Left ventricle myocardium superior (tissue), 1 donor: ENCODE data around the gene METTL16. TPM values are rescaled to one million over a fixed set of nuclear protein-coding genes. Genes with fewer than 3 reads are reported as not detected.
"Not testable (repeated sequence)": the region's sequence is repeated elsewhere in the genome, so short reads cannot be mapped to it uniquely, and the experiment has no call there.

Source experiments
- ATAC-seq: fragments of 200-7000 bp; cut with Tn5 transposase; one replicate; pipeline ENCODE4 v1.9.1; 2020; ENCODE audit warnings: mild to moderate bottlenecking, moderate library complexity
- DNase-seq: peaks from one replicate; pipeline ENCODE4 v3.0.0-alpha.2; 2020
- intact Hi-C: fragments of 100-400 bp; cut with micrococcal nuclease; formaldehyde crosslinking; loops from one replicate; pipeline ENCODE4 v1.11.0; 2022
- total RNA-seq: library from RNA; stranded (reverse); fragmentation: NEBNext Ultra II Directional; extraction: Animal tissue kit (Norgen Biotek cat#: 25700); gene quantifications from one replicate; pipeline ENCODE4 v1.2.1, GENCODE V29; 2021
- donor health status: DM: no; HTN: yes; CAD: no; lungs with severe emphysema.

Gene METTL16
- total RNA-seq, 1 donor from 2014 or later = 21.5 TPM

DNA sequence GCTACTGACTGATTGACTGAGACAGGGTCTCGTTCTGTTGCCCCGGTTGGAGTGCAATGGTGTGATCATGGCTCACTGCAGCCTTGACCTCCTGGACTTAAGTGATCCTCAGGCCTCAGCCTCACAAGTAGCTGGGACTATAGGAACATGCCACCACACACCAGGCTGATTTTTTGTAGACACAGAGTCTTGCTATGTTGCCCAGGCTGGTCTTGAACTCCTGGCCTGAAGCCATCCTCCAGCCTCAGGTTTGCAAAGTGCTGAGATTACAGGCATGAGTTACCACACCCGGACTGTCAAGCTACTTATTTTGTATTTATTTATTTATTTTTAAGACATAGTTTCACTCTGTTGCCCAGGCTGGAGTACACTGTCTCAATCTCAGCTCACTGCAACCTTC, 55.2 kb downstream of the METTL16 start:
- intact Hi-C loops = no loop called here
- DNase-seq (no peak), ATAC-seq (no peak)

DNA sequence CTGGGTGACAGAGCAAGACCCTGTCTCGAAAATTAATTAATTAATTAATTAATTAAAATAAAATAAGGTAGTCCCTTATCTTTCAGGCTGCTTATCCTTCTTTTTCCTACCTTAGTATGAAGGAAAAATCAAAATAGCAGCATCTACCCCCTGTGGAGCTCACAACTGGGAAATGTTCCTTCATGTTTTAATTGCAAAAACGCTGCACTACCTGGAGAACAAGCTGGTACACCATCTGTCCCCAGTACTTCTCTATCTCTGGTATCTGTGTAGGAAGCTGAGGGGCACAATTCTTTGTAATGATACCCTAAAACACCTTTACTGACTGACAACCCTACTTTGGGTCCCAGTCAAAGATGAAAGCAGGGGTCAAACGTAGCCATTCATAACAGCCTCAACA, 55.7 kb downstream of the METTL16 start:
- ATAC-seq (no peak), DNase-seq (no peak)
- intact Hi-C loops = no loop called here

DNA sequence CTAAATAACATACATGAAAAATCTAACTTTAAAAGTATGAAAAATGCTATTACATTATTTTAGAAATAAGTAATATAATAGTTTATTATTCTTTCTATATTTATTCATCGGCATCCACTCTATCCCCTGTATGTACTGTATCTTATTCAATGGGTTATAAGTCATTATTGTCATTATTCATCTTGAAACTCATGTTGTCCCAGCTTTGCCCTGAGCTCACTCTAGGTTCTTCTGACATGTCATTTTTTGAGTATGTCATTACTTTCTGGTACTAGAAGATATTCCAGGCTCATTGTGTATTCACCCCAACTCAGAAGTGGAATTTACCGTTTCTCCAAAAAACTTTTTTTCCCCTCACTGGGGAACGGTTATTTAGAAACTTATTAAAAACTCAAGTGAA, 57.8 kb downstream of the METTL16 start:
- no peak for DNase-seq
- intact Hi-C loops = no loop called here
- no peak for ATAC-seq

DNA sequence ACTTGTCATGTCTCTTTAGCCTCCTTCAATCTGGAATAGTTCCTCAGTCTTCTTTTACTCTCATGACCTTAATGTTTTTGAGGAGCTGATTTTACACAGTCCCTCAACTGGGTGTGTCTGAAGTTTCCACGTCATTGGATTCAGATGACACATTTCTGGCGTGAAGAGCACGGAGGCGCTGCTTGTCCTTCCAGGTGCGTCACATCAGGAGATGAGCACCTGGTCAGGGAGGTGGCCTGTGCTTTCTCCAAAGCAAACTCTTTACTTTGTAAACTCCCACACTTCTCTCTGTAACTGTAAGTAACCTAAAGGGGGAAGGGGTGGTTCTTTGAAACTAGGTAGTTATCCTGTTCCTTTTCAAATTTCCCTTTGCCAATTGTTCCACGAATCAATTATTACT, 58.4 kb downstream of the METTL16 start:
- intact Hi-C loops = no loop called here
- no peak for ATAC-seq

DNA sequence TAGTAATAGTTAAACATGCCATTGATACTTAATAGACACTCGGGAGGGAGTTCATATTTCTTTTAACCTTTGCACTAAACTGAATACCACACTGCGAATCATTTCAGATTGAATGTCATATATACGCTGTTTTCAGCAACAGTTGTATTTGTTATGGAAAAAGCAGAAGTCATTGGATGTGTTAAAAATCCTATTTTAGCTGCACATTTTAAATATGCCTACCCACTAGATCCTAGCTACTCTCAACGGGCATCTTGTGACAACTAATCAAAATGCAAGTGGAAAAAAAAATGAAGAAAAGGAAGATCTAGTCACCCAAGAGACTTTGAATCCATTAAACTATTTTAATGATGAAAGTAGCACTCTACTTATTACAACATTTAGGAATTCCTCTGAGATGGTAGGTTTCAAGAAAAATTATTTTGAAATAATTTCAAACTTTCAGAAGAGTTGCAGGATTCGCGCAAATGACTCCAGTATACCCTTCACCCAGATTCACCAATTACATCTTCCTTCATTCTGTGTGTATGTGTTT, 59.4 kb downstream of the METTL16 start:
- ATAC-seq (no peak), DNase-seq (no peak)
- intact Hi-C loops = no loop called here

More for the DNA sequence above, 58.4 kb downstream of the METTL16 start:
- no peak for DNase-seq

DNA sequence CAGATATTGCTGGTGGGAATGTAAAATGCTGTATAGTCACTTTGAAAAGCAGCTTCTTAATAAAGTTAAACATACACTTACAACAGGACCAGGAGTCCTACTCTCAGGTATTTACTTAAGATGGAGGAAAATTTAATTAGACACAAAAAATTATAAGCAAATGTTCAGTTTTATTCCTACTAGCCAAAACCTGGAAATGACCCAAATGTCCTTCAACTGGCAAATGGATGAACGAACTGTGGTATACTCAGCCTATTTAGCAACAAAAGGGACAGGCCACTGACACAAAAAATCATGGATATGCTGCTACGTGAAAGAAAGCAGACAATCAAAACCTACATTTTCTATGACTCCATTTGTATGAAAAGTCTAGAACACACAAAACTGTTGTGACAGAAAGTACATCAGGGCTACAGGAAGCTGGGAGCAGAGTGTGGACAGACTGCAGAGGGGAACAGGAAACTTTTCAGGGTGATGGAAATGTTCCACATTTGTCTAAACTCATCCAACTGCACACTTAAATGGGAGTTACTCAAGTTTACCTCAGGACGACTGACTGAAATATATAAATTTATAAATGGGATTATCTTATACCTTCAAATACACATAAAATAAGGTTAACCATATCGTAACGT, 61.6 kb downstream of the METTL16 start:
- intact Hi-C loops = no loop called here
- ATAC-seq (no peak), DNase-seq (no peak)

DNA sequence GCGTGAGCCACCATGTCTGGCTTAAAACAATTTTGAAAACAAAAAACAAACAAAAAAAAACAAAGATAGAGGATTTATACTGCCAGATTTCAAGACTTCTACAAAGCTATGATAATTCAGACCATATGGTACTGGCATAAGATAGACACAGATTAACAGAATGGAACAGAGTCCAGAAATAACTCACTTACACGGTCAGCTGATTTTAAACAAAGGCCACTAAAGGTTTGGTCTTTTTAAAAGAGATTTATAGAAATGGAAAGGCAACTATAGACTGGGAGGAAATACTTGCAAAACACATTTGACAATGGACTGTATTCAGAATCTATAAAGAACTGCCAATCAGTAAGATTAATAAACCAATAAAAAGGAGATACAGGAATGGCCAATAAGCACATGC, 62.2 kb downstream of the METTL16 start:
- ATAC-seq = no peak
- intact Hi-C loops = no loop called here

DNA sequence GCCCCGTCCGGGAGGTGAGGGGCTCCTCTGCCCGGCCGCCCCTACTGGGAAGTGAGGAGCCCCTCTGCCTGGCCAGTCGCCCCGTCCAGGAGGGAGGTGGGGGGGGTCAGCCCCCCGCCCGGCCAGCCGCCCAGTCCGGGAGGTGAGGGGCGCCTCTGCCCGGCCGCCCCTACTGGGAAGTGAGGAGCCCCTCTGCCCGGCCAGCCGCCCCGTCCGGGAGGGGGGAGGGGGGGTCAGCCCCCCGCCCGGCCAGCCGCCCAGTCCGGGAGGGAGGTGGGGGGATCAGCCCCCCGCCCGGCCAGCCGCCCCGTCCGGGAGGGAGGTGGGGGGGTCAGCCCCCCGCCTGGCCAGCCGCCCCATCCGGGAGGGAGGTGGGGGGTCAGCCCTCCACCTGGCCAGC, 64.2 kb downstream of the METTL16 start:
- DNase-seq, intact Hi-C loops, ATAC-seq: not testable (repeated sequence)

More for the DNA sequence above, 62.2 kb downstream of the METTL16 start:
- DNase-seq = no peak

DNA sequence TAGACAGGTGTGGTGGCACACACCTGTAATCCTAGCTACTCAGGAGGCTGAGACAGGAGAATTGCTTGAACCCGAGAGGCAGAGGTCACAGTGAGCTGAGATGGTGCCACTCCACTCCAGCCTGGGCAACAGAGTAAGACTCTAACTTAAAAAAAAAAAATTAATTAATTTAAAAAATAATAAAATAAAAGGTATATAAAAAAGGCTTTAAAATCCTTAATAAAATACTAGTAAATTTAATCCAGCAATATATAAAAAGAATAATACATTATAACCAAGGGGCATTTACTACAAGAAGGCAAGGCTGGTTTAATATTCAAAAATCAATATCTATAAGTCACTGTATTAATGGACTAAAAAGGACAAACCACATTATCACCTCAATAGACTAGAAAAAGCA, 66.0 kb downstream of the METTL16 start:
- no peak for DNase-seq
- ATAC-seq = no peak
- intact Hi-C loops = no loop called here

DNA sequence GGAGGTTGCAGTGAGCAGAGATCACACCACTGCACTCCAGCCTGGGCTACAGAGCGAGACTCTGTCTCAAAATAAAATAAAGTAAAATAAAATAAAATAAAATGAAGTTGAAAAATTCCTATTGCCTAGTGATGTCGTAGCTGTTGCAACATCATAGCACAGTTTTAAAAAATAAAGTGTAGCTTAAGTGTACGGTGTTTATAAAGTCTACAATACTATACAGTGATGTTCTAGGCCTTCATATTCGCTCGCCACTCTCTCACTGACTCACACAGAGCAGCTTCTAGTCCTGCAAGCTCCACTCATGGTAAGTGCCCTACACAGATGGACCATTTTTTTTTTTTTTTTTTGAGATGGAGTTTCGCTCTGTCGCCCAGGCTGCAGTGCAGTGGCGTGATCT, 67.3 kb downstream of the METTL16 start:
- intact Hi-C loops = no loop called here
- DNase-seq = no peak
- ATAC-seq = no peak

DNA sequence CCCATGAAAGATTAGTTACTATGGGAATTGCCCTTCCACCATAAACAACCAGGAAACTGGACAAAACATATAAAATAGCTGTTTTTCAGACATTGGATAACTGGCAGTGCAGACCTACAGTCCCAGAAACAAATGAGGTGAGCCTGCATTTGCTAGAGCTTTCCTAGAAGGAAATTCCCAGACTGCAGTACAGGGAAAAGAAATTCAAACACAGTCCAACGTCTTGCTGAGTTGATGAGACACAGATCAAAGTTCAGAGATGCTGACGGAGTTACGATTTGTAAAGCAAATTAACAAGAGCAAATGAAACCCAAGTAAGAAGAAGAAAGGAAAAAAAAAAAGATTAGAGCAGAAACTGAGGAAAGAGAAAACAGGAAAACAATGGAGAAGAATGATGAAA, 69.5 kb downstream of the METTL16 start:
- no peak for ATAC-seq
- DNase-seq = no peak
- intact Hi-C loops = no loop called here

DNA sequence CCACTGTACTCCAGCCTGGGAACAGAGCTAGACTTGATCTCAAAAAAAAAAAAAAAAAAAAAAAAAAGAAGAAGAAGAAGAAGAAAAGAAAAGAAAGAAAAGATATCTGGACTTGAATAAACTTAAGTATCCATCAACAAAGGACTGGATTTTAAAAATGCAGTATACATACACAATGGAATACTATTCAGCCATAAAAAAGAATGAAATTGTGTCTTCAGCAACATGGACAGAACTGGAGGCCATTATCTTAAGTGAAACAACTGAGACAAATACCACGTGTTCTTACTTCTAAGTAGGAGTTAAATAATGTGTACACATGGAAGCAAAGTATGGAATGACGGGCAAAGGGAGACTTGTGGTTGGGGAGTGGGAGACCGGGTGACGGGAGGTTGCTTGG, 70.8 kb downstream of the METTL16 start:
- intact Hi-C loops = no loop called here
- ATAC-seq (no peak), DNase-seq (no peak)

DNA sequence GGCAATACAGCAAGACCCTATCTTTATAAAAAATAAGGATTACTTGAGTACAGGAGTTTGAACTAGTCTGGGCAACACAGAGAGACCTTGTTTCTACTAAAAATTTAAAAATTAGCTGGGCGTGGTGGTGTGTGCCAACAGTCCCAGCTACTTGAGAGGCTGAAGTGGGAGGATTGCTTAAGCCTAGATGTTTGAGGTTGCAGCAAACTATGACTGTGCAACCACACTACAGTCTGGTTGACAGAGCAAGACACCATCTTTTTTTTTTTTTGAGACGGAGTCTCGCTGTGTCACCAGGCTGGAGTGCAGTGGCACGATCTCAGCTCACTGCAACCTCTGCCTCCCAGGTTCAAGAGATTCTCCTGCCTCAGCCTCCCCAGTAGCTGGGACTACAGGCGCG, 71.7 kb downstream of the METTL16 start:
- ATAC-seq, DNase-seq, intact Hi-C loops: not testable (repeated sequence)

DNA sequence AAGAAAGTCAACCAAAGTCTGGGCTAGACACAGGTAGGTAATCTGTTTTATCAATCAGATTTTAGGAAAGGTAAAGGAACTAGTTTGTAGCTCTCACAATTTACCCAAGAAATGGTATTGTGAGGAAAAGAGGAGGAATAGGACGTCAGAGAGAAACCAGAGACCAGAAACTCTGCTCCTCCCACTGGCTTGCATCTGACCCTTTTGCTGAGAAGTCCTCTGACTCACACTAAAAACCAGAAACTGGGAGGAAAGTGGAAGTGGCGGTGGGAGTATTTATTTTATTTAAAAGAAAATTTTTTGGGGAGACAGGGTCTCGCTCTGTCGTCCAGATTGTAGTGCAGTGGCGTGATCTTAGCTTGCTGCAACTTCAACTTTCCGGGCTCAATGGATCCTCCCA, 72.9 kb downstream of the METTL16 start:
- ATAC-seq = no peak
- DNase-seq = no peak
- intact Hi-C loops = no loop called here

DNA sequence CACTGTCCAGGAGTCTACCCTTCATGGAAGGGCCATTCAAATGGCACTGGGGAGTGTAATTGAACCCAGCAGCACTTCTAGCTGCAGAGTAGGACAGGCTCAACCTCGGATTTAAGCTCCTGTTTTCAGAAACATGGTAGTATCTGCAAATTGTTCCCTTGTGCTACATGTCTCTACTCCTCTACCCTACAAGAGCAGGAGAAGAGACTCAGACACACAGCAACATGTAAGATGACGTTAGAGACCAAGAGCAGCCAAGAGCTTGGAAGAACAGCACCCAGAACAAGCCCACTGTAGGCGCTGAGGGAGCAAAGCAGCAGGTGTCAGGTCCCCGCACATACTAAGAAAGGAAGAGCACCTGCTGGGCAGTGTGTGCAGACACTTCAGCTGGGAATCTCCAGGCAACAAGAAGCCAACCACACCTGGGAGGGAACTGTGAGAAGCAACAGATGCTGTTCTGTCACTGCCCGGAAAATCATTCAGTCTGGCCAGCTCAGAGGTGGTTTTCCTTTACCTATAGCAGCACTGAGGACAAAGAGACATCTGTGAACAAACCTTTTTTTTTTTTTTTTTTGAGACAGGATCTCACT, 75.3 kb downstream of the METTL16 start:
- ATAC-seq = no peak
- intact Hi-C loops = no loop called here
- no peak for DNase-seq

DNA sequence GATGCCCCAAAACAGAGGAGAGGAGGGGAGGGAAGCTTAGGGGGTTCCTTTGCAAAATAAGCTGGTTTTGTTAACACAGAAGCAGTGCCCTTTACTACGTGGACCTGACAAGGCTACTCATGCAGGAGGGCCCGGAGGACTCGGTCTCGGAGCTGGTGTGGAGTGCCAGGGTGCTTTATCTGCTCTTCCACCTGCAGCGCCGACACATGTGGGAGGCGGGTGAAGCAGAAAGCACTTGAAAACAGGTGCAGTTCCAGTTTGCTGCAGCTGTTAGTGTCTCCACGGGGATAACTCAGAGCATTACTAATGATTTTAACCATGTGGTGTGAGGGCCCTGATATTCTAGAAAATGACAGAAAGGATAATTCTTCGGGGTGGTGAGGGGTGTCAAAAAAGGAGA, 75.8 kb downstream of the METTL16 start:
- no peak for ATAC-seq
- intact Hi-C loops = no loop called here

DNA sequence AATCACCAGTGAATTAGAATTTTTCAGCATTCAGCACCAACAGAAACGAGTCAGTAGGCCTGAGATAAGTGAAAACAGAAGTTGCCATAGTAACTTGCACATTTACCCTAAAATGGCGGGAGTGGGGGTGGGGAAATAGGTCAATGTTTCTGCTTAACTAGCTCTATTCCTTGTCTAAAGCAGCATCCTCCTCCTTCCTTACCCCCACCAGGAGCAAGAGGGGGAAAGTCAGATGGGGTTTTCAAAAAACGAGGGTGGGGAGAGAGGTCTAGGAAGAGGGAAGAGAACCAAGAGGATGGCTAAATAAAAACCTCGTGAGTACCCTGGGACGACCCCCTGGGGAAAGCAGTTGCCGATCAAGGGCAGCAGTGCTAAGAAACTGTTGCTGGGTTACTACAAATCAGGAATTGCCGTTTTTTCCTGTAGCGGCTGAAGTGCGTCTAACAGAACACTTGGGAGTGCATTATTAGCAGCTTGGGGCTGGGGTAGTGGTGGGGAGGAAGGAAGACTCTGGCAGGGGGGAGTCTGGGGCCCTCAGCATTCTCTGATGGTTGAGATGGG, 76.4 kb downstream of the METTL16 start:
- intact Hi-C loops = no loop called here

More for the DNA sequence above, 75.8 kb downstream of the METTL16 start:
- no peak for DNase-seq

DNA sequence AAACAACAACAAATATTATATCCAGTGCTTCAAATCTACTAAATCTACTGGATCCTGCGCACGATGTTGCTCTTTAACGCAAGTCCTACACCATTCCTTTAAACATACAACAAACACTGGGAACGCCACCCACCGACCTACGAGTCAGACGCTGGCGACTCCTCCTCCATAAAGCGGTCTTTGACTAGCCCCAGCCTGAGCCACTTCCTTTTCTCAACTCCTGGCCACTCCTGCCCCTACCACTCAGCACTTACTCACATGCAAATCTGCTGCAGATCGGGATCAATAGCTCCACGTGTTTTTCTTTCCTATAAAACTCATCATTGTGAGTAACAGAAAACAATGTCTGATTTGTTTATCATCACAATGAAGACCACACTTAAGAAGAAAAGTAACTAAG, 78.0 kb downstream of the METTL16 start:
- intact Hi-C loops = no loop called here
- no peak for ATAC-seq
- no peak for DNase-seq

More for the DNA sequence above, 76.4 kb downstream of the METTL16 start:
- ATAC-seq = no peak
- no peak for DNase-seq

DNA sequence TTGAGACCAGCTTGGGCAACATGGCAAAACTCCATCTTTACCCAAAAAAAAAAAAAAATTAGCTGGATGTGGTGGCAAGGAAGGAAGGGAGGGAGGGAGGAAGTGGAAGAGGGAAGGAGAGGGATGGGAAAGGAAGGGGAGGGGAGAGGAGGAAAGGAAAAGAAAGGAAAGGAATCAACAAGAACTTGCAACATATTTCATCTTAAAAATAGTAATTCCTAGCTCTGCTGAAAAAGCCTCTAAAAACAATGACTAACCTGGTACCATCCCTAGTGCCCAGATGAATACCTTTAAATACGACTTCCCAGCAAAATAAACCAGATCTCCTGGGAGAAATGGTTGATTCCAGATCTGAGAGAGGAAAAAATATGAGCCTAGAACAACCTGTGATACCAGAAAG, 83.8 kb downstream of the METTL16 start:
- ATAC-seq = no peak
- intact Hi-C loops = no loop called here
- no peak for DNase-seq

DNA sequence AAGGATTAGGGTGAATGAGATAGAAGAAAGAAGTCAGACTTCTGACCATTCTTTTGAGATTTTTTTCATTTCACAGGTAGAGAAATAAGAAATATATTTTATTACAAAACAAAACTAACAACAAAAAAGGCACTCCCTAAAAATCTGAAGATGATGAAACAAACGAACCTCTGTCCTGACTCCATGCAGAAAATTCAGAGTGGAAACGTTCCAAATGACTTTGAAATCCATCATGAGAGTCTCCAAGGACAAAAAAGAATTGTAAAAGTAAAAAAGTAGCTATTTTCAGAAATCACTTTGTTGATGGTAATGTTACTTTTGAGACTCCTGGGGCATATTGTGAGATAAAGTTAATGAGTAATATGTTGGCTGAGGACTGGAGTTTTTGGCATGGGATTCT, 84.5 kb downstream of the METTL16 start:
- intact Hi-C loops = no loop called here
- ATAC-seq (no peak), DNase-seq (no peak)

DNA sequence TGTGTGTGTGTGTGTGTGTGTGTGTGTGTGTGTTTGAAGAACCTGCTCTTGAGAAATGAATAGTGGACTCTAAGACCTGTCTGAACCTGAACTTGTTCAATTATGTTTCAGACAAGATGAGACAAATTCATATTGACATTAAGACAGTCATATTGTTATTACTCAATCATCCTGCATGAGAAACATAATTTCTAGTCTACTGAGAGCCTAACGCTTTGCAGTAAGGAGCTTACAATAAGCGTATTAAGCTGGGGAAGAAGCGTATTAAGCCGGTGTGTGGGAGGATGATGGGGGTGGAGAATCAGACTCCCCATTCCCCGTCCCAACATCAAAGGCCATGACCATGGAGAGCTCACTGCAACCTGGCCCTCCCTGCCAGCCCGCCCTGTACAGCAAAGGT, 88.4 kb downstream of the METTL16 start:
- ATAC-seq (no peak), DNase-seq (no peak)
- intact Hi-C loops = no loop called here
